ENCODE data around the gene LAMA3. TPM values are rescaled to one million over a fixed set of nuclear protein-coding genes. Genes with fewer than 3 reads are reported as not detected.

LAMA3 gene
- total and polyA plus RNA-seq, 10 of the 15 experiments (the other 5 are each of a cell fraction or from before 2014, with no cell fraction given), result 0.37 to 6.5 (median 5.4) TPM

- Histone ChIP-seq H3K9ac (ENCODE audit: control insufficient read depth, insufficient read depth, low read length) (no peak overlapping the region), H3K36me3 (ENCODE audit: control insufficient read depth in 2 of 2, insufficient read depth in 2 of 2, low read length in 1 of 2) (no peaks in the 10 kb centered on the region), H3K4me1 (ENCODE audit: control insufficient read depth, insufficient read depth, low read length) (no peaks in the 10 kb centered on the region), H3K27me3 (replicated peaks in 1 of 2; ENCODE audit: control insufficient read depth in 2 of 2, insufficient read depth in 2 of 2, low read length in 1 of 2) (no peaks in the 10 kb centered on the region), H2AFZ (ENCODE audit: control insufficient read depth, low read depth, low read length) (no peak overlapping the region), H4K20me1 (ENCODE audit: control insufficient read depth, insufficient read depth) (no peaks in the 10 kb centered on the region), H3K4me3 (no peak overlapping the region), H3K27ac (ENCODE audit: control insufficient read depth, insufficient read depth) (no peak overlapping the region), H3K9me3 (replicated peaks; ENCODE audit: control insufficient read depth, insufficient read depth, low read length) (no peaks in the 10 kb centered on the region), H3K4me2 (ENCODE audit: control insufficient read depth, insufficient read depth) (no peak overlapping the region), H3K79me2 (ENCODE audit: control insufficient read depth, insufficient read depth, low read length) (no peaks in the 10 kb centered on the region)
- RAD21 ChIA-PET (ENCODE audit: unreplicated experiment), result interaction anchor here (1.1 to 2.7 kb wide), 2 partner anchors 93 to 290 kb away, joined by 3 to 10 read pairs; no protein-coding TSS in a partner anchor
- SMC1A ChIA-PET (ENCODE audit: uncharacterized antibody, unreplicated experiment), result interaction anchor here (0.9 to 1.7 kb wide), 5 partner anchors 11 to 93 kb away, joined by 3 to 5 read pairs (median 3); no protein-coding TSS in a partner anchor
- DNase-seq (ENCODE audit: low read depth, low spot score) (no peak), ATAC-seq (no peak), FAIRE-seq (no peak)
- POLR2A ChIA-PET, result no interaction called here
- no TSS peak for BruUV-seq (replicated peaks)
- no peak for TF ChIP-seq JUND (IDR thresholded peaks at IDR 0.05; ENCODE audit: low read depth, low read length)
- TF ChIP-seq CTCF (IDR thresholded peaks at IDR 0.05 in 2 of 3, conservative IDR thresholded peaks at IDR 0.05 in 1 of 3; ENCODE audit: control insufficient read depth in 2 of 3, extremely low read depth in 1 of 3, insufficient read depth in 1 of 3, low read depth in 3 of 3, low read length in 3 of 3), result no peak
- TF ChIP-seq ETV6 (conservative IDR thresholded peaks at IDR 0.05 in 1 of 2, IDR thresholded peaks at IDR 0.05 in 1 of 2; ENCODE audit: borderline replicate concordance in 1 of 2, low read depth in 1 of 2), result no peak
- no peak for TF ChIP-seq HDAC2 (IDR thresholded peaks at IDR 0.05)
- CTCF ChIA-PET, result interaction anchor here (1.1 to 4.1 kb wide), 5 partner anchors 13 to 352 kb away, joined by 3 to 19 read pairs (median 6); no protein-coding TSS in a partner anchor
- intact Hi-C loops (cut with micrococcal nuclease; ENCODE audit: unreplicated experiment), result loop anchor here (5.0 kb wide), 2 partner anchors 92 to 292 kb away; no protein-coding TSS in a partner anchor
- in situ Hi-C loops (cut with MboI), result no loop called here
- WGBS (ENCODE audit: insufficient coverage, insufficient replicate concordance, low lambda C conversion rate, missing lambda C conversion rate), result 42% methylated on average over 2 of the region's 2 CpGs
Observed at GRCh38 chr18:23825496-23825895, 136.2 kb downstream of the LAMA3 start.

All from GM12878 (cell line).